Measurements from ENCODE around the gene SRSF1. TPM values are rescaled to one million over a fixed set of nuclear protein-coding genes. Genes with fewer than 3 reads are reported as not detected.

SRSF1 gene
- total RNA-seq, 1 experiment from 2014 or later = 434 TPM

- ChIA-PET RAD21 (ENCODE audit: low non-redundant PET in 1 of 2, low total read pairs in 2 of 2, uncharacterized antibody in 2 of 2, unreplicated experiment in 2 of 2) (no interaction called here), POLR2A (no interaction called here), CTCF (no interaction called here)
- DNase-seq (ENCODE audit: low read depth, low spot score) (no peak), ATAC-seq (no peak)
- no peak overlapping the region for H3K4me2 ChIP-seq (ENCODE audit: low read length)
- H3K4me3 ChIP-seq (replicated peaks in 1 of 2; ENCODE audit: low read depth in 1 of 2, low read length in 2 of 2) = no peak overlapping the region
- no peaks in the 10 kb centered on the region for H3K27me3 ChIP-seq (ENCODE audit: insufficient read depth, low read length)
- BruUV-seq (replicated peaks) = no TSS peak
- intact Hi-C loops (cut with micrococcal nuclease) = no loop called here
- H3K4me1 ChIP-seq (ENCODE audit: control insufficient read depth in 1 of 2, insufficient read depth in 2 of 2, low read length in 2 of 2) = no peaks in the 10 kb centered on the region; a peak in 1 of 4 replicates
- H3K27ac ChIP-seq (ENCODE audit: low read depth, low read length) = no peak overlapping the region
- H3K36me3 ChIP-seq (ENCODE audit: control insufficient read depth in 1 of 2, insufficient read depth in 2 of 2, low read length in 2 of 2) = no peaks in the 10 kb centered on the region
- no peaks in the 10 kb centered on the region for H3K9me2 ChIP-seq (ENCODE audit: insufficient read depth)
- H3K9ac ChIP-seq (ENCODE audit: low read length) = no peak overlapping the region
- no peak for TF ChIP-seq REST (IDR thresholded peaks at IDR 0.05; ENCODE audit: low read depth)
- TF ChIP-seq SP1 (IDR thresholded peaks at IDR 0.05; ENCODE audit: low read depth) = no peak
- TF ChIP-seq EZH2phosphoT487 (IDR thresholded peaks at IDR 0.05; ENCODE audit: borderline replicate concordance) = no peak
- no peak for TF ChIP-seq JUND (IDR thresholded peaks at IDR 0.05)
- TF ChIP-seq CTCF (IDR thresholded peaks at IDR 0.05 in 2 of 3, conservative IDR thresholded peaks at IDR 0.05 in 1 of 3; ENCODE audit: borderline replicate concordance in 1 of 3, insufficient read depth in 1 of 3, low read depth in 2 of 3, low read length in 2 of 3) = no peak
- no peak for TF ChIP-seq RAD21 (IDR thresholded peaks at IDR 0.05; ENCODE audit: low read depth)
- TF ChIP-seq POLR2A (IDR thresholded peaks at IDR 0.05; ENCODE audit: borderline replicate concordance, extremely low read depth, insufficient read depth, insufficient read length) = no peak
- TF ChIP-seq POLR2AphosphoS5 (IDR thresholded peaks at IDR 0.05; ENCODE audit: low read depth, low read length) = no peak
- no peak for TF ChIP-seq TCF7L2 (IDR thresholded peaks at IDR 0.05; ENCODE audit: borderline replicate concordance, extremely low read depth, insufficient read depth, insufficient read length)
- no peak for TF ChIP-seq YY1 (IDR thresholded peaks at IDR 0.05; ENCODE audit: extremely low read depth, insufficient replicate concordance, low read depth, low read length)
- H3K9me3 ChIP-seq (ENCODE audit: control insufficient read depth in 1 of 2, insufficient read depth in 1 of 2, low read depth in 1 of 2, low read length in 2 of 2) = no peaks in the 10 kb centered on the region
- no peaks in the 10 kb centered on the region for H3K79me2 ChIP-seq (ENCODE audit: insufficient read depth, low read length)
- H2AFZ ChIP-seq (ENCODE audit: low read depth, low read length, poor library complexity, severe bottlenecking) = no peak overlapping the region
- H4K20me1 ChIP-seq (ENCODE audit: insufficient read depth) = no peaks in the 10 kb centered on the region
Observed at GRCh38 chr17:58052945-58053715, 46.1 kb upstream of the SRSF1 start.
